ENCODE data around the gene ARID3B.
"Not testable (repeated sequence)": the region's sequence is repeated elsewhere in the genome, so short reads cannot be mapped to it uniquely, and the experiment has no call there.

Gene ARID3B

GRCh38 chr15:74596736-74597135 lies 55.7 kb downstream of the ARID3B start:
- not testable (repeated sequence) for H3K27me3 ChIP-seq (ENCODE audit: control insufficient read depth, insufficient read depth, low read length); H3K9ac ChIP-seq (ENCODE audit: low read depth, low read length); H3K9me3 ChIP-seq (ENCODE audit: control insufficient read depth, insufficient read depth, low read length); H3K4me3 ChIP-seq (ENCODE audit: low read depth, low read length); H3K4me1 ChIP-seq (ENCODE audit: control insufficient read depth, insufficient read depth, low read length)
- H3K36me3 ChIP-seq (ENCODE audit: control insufficient read depth, insufficient read depth, low read length), result peaks cover 46% of the 10 kb centered on the region

- not testable (repeated sequence) for H3K9ac ChIP-seq (ENCODE audit: low read depth, low read length); H3K4me3 ChIP-seq (ENCODE audit: low read depth, low read length); H3K27me3 ChIP-seq (ENCODE audit: control insufficient read depth, insufficient read depth, low read length); H3K4me1 ChIP-seq (ENCODE audit: control insufficient read depth, insufficient read depth, low read length); H3K9me3 ChIP-seq (ENCODE audit: control insufficient read depth, insufficient read depth, low read length)
- peaks cover 41% of the 10 kb centered on the region for H3K36me3 ChIP-seq (ENCODE audit: control insufficient read depth, insufficient read depth, low read length)
These were observed 56.2 kb downstream of the ARID3B start for GRCh38 chr15:74597146-74597705.

GRCh38 chr15:74598126-74598842 lies 57.3 kb downstream of the ARID3B start:
- Histone ChIP-seq H3K9ac (ENCODE audit: low read depth, low read length) (peak overlapping the region; percentile 88), H3K27me3 (ENCODE audit: control insufficient read depth, insufficient read depth, low read length) (no peaks in the 10 kb centered on the region), H3K4me3 (ENCODE audit: low read depth, low read length) (peak overlapping the region; percentile 55), H3K36me3 (ENCODE audit: control insufficient read depth, insufficient read depth, low read length) (peaks cover 31% of the 10 kb centered on the region), H3K4me1 (ENCODE audit: control insufficient read depth, insufficient read depth, low read length) (peaks cover 3% of the 10 kb centered on the region), H3K9me3 (ENCODE audit: control insufficient read depth, insufficient read depth, low read length) (no peaks in the 10 kb centered on the region)

GRCh38 chr15:74599156-74599555 lies 58.1 kb downstream of the ARID3B start:
- Histone ChIP-seq H3K4me1 (ENCODE audit: control insufficient read depth, insufficient read depth, low read length) (peaks cover 3% of the 10 kb centered on the region), H3K9ac (ENCODE audit: low read depth, low read length) (no peak overlapping the region), H3K4me3 (ENCODE audit: low read depth, low read length) (peak overlapping the region; percentile 55), H3K9me3 (ENCODE audit: control insufficient read depth, insufficient read depth, low read length) (no peaks in the 10 kb centered on the region), H3K27me3 (ENCODE audit: control insufficient read depth, insufficient read depth, low read length) (no peaks in the 10 kb centered on the region), H3K36me3 (ENCODE audit: control insufficient read depth, insufficient read depth, low read length) (peaks cover 24% of the 10 kb centered on the region)

- Histone ChIP-seq H3K9me3 (ENCODE audit: control insufficient read depth, insufficient read depth, low read length) (no peaks in the 10 kb centered on the region), H3K36me3 (ENCODE audit: control insufficient read depth, insufficient read depth, low read length) (peaks cover 7% of the 10 kb centered on the region), H3K9ac (ENCODE audit: low read depth, low read length) (no peak overlapping the region), H3K27me3 (ENCODE audit: control insufficient read depth, insufficient read depth, low read length) (no peaks in the 10 kb centered on the region), H3K4me1 (ENCODE audit: control insufficient read depth, insufficient read depth, low read length) (no peaks in the 10 kb centered on the region), H3K4me3 (ENCODE audit: low read depth, low read length) (no peak overlapping the region)
These were observed 62.2 kb downstream of the ARID3B start for GRCh38 chr15:74603026-74603788.

GRCh38 chr15:74603789-74604705 lies 63.0 kb downstream of the ARID3B start:
- no peaks in the 10 kb centered on the region for H3K9me3 ChIP-seq (ENCODE audit: control insufficient read depth, insufficient read depth, low read length)
- no peaks in the 10 kb centered on the region for H3K27me3 ChIP-seq (ENCODE audit: control insufficient read depth, insufficient read depth, low read length)
- H3K36me3 ChIP-seq (ENCODE audit: control insufficient read depth, insufficient read depth, low read length), result peaks cover 7% of the 10 kb centered on the region
- H3K9ac ChIP-seq (ENCODE audit: low read depth, low read length), result no peak overlapping the region
- no peaks in the 10 kb centered on the region for H3K4me1 ChIP-seq (ENCODE audit: control insufficient read depth, insufficient read depth, low read length)
- H3K4me3 ChIP-seq (ENCODE audit: low read depth, low read length), result no peak overlapping the region

- H3K27me3 ChIP-seq (ENCODE audit: control insufficient read depth, insufficient read depth, low read length), result no peaks in the 10 kb centered on the region
- H3K9ac ChIP-seq (ENCODE audit: low read depth, low read length), result no peak overlapping the region
- no peaks in the 10 kb centered on the region for H3K9me3 ChIP-seq (ENCODE audit: control insufficient read depth, insufficient read depth, low read length)
- H3K4me1 ChIP-seq (ENCODE audit: control insufficient read depth, insufficient read depth, low read length), result no peaks in the 10 kb centered on the region
- H3K4me3 ChIP-seq (ENCODE audit: low read depth, low read length), result no peak overlapping the region
- H3K36me3 ChIP-seq (ENCODE audit: control insufficient read depth, insufficient read depth, low read length), result no peaks in the 10 kb centered on the region
These were observed 64.2 kb downstream of the ARID3B start for GRCh38 chr15:74604983-74605794.

- Histone ChIP-seq H3K4me3 (ENCODE audit: low read depth, low read length) (no peak overlapping the region), H3K4me1 (ENCODE audit: control insufficient read depth, insufficient read depth, low read length) (no peaks in the 10 kb centered on the region), H3K9ac (ENCODE audit: low read depth, low read length) (no peak overlapping the region), H3K27me3 (ENCODE audit: control insufficient read depth, insufficient read depth, low read length) (no peaks in the 10 kb centered on the region), H3K36me3 (ENCODE audit: control insufficient read depth, insufficient read depth, low read length) (no peaks in the 10 kb centered on the region), H3K9me3 (ENCODE audit: control insufficient read depth, insufficient read depth, low read length) (no peaks in the 10 kb centered on the region)
These were observed 64.8 kb downstream of the ARID3B start for GRCh38 chr15:74605795-74606150.

- Histone ChIP-seq H3K9me3 (ENCODE audit: control insufficient read depth, insufficient read depth, low read length) (no peaks in the 10 kb centered on the region), H3K4me3 (ENCODE audit: low read depth, low read length) (no peak overlapping the region), H3K27me3 (ENCODE audit: control insufficient read depth, insufficient read depth, low read length) (peaks cover 10% of the 10 kb centered on the region), H3K4me1 (ENCODE audit: control insufficient read depth, insufficient read depth, low read length) (no peaks in the 10 kb centered on the region), H3K36me3 (ENCODE audit: control insufficient read depth, insufficient read depth, low read length) (no peaks in the 10 kb centered on the region), H3K9ac (ENCODE audit: low read depth, low read length) (no peak overlapping the region)
These were observed 67.8 kb downstream of the ARID3B start for GRCh38 chr15:74608786-74609185.

GRCh38 chr15:74609938-74610301 lies 68.9 kb downstream of the ARID3B start:
- Histone ChIP-seq H3K27me3 (ENCODE audit: control insufficient read depth, insufficient read depth, low read length) (peaks cover 11% of the 10 kb centered on the region), H3K4me3 (ENCODE audit: low read depth, low read length) (no peak overlapping the region), H3K4me1 (ENCODE audit: control insufficient read depth, insufficient read depth, low read length) (no peaks in the 10 kb centered on the region), H3K36me3 (ENCODE audit: control insufficient read depth, insufficient read depth, low read length) (no peaks in the 10 kb centered on the region), H3K9ac (ENCODE audit: low read depth, low read length) (no peak overlapping the region), H3K9me3 (ENCODE audit: control insufficient read depth, insufficient read depth, low read length) (no peaks in the 10 kb centered on the region)

Data from iPS-15b (cell line).